Right ventricle myocardium superior (tissue), 1 donor: Measurements from ENCODE around the gene LACTBL1. TPM values are rescaled to one million over a fixed set of nuclear protein-coding genes. Genes with fewer than 3 reads are reported as not detected.
A peak's percentile ranks its signal among the peaks of the same experiment; 100 is the strongest.
"Not testable (repeated sequence)": the region's sequence is repeated elsewhere in the genome, so short reads cannot be mapped to it uniquely, and the experiment has no call there.

Experiments
- ATAC-seq: fragments of 200-7000 bp; cut with Tn5 transposase; one replicate; pipeline ENCODE4 v1.9.1; 2020; ENCODE audit warnings: mild to moderate bottlenecking; ENCODE audit not compliant: poor library complexity
- DNase-seq: peaks from one replicate; pipeline ENCODE4 v3.0.0-alpha.2; 2020
- intact Hi-C: fragments of 100-400 bp; cut with DNase I; formaldehyde crosslinking; loops from one replicate; pipeline ENCODE4 v1.11.2; 2022
- total RNA-seq: library from RNA; stranded (reverse); fragmentation: NEBNext Ultra II Directional; extraction: Animal tissue kit (Norgen Biotek cat#: 25700); gene quantifications from one replicate; pipeline ENCODE4 v1.2.1, GENCODE V29; 2021
- donor health status: DM: no; HTN: yes; CAD: no; lungs with severe emphysema.

Gene LACTBL1
- total RNA-seq, 1 donor from 2014 or later = not detected

GRCh38 chr1:22955146-22955545 lies 17.5 kb downstream of the LACTBL1 start:
- no peak for DNase-seq
- intact Hi-C loops = no loop called here
- no peak for ATAC-seq

GRCh38 chr1:22953740-22954141 lies 18.9 kb downstream of the LACTBL1 start:
- DNase-seq (no peak), ATAC-seq (no peak)
- intact Hi-C loops = no loop called here

- DNase-seq (no peak), ATAC-seq (no peak)
- intact Hi-C loops = no loop called here
Observed at GRCh38 chr1:22953057-22953739, 19.5 kb downstream of the LACTBL1 start.

- no peak for ATAC-seq
- intact Hi-C loops = no loop called here
- DNase-seq = no peak
Observed at GRCh38 chr1:22952694-22953056, 20.0 kb downstream of the LACTBL1 start.

- DNase-seq (no peak), ATAC-seq (no peak)
- intact Hi-C loops = no loop called here
Observed at GRCh38 chr1:22951796-22952195, 20.9 kb downstream of the LACTBL1 start.

GRCh38 chr1:22949822-22950331 lies 22.8 kb downstream of the LACTBL1 start:
- DNase-seq = no peak
- intact Hi-C loops = no loop called here
- no peak for ATAC-seq

- ATAC-seq, DNase-seq, intact Hi-C loops: not testable (repeated sequence)
Observed at GRCh38 chr1:22945171-22945570, 27.5 kb downstream of the LACTBL1 start.

GRCh38 chr1:22944346-22945055 lies 28.2 kb downstream of the LACTBL1 start:
- ATAC-seq (no peak), DNase-seq (no peak)
- intact Hi-C loops = no loop called here

- intact Hi-C loops = no loop called here
- ATAC-seq = no peak
- no peak for DNase-seq
Observed at GRCh38 chr1:22941257-22941656, 31.4 kb downstream of the LACTBL1 start.

- no peak for ATAC-seq
- intact Hi-C loops = no loop called here
- no peak for DNase-seq
Observed at GRCh38 chr1:22936681-22937080, 36.0 kb downstream of the LACTBL1 start.

GRCh38 chr1:22935433-22935832 lies 37.2 kb downstream of the LACTBL1 start:
- no peak for DNase-seq

GRCh38 chr1:22932803-22933470 lies 39.7 kb downstream of the LACTBL1 start:
- DNase-seq (no peak), ATAC-seq (no peak)
- intact Hi-C loops = loop anchor here (5.0 kb wide), 1 partner anchor 256 kb away; no protein-coding TSS in a partner anchor

More at GRCh38 chr1:22935433-22935832, 37.2 kb downstream of the LACTBL1 start:
- no peak for ATAC-seq
- intact Hi-C loops = no loop called here

- ATAC-seq (peak; percentile 87), DNase-seq (peak; percentile 56)
- intact Hi-C loops = loop anchor here (5.0 kb wide), 1 partner anchor 253 kb away; no protein-coding TSS in a partner anchor
Observed at GRCh38 chr1:22930240-22930912, 42.3 kb downstream of the LACTBL1 start.

GRCh38 chr1:22925111-22925510 lies 47.6 kb downstream of the LACTBL1 start:
- intact Hi-C loops = loop anchor here (10.0 kb wide), 1 partner anchor 220 kb away; no protein-coding TSS in a partner anchor
- ATAC-seq (no peak), DNase-seq (no peak)

GRCh38 chr1:22922640-22923039 lies 50.0 kb downstream of the LACTBL1 start:
- intact Hi-C loops = loop anchor here (10.0 kb wide), 1 partner anchor 218 kb away; no protein-coding TSS in a partner anchor

GRCh38 chr1:22921452-22922126 lies 51.1 kb downstream of the LACTBL1 start:
- intact Hi-C loops = loop anchor here (10.0 kb wide), 1 partner anchor 217 kb away; no protein-coding TSS in a partner anchor
- DNase-seq (no peak), ATAC-seq (peak; percentile 81)

More at GRCh38 chr1:22922640-22923039, 50.0 kb downstream of the LACTBL1 start:
- DNase-seq (no peak), ATAC-seq (no peak)

GRCh38 chr1:22920734-22921451 lies 51.8 kb downstream of the LACTBL1 start:
- DNase-seq (peak; percentile 54), ATAC-seq (peak; percentile 81)
- intact Hi-C loops = loop anchor here (10.0 kb wide), 1 partner anchor 216 kb away; no protein-coding TSS in a partner anchor
